Brain microvascular endothelial cell (primary cell): Measurements from ENCODE around the gene CFB.

Experiments
- DNase-seq: peaks from one replicate; pipeline ENCODE4 v3.0.0-alpha.2; 2020
- H3K27ac ChIP-seq: fragments of 250-450 bp; sonication (Bioruptor Pico); 2 replicates; pipeline ENCODE4 v1.5.1; 2020; ENCODE audit warnings: mild to moderate bottlenecking, moderate library complexity
- H3K27me3 ChIP-seq: fragments of 250-450 bp; sonication (Bioruptor Pico); replicated peaks from 2 replicates; pipeline ENCODE4 v1.5.1; 2020; ENCODE audit warnings: mild to moderate bottlenecking
- H3K36me3 ChIP-seq: fragments of 250-450 bp; sonication (Bioruptor Pico); replicated peaks from 2 replicates; pipeline ENCODE4 v1.5.1; 2020; ENCODE audit warnings: mild to moderate bottlenecking
- H3K4me3 ChIP-seq: 2 replicates; pipeline ENCODE4 v1.5.1; 2011; ENCODE audit warnings: low read depth, mild to moderate bottlenecking, control low read depth, low read length, moderate library complexity
- CTCF ChIP-seq: IDR thresholded peaks from 2 replicates; pipeline ENCODE4 v1.5.1; 2011; ENCODE audit warnings: low read depth, mild to moderate bottlenecking, moderate library complexity, low read length, control low read depth, inconsistent platforms; ENCODE audit errors: missing control alignments
- in situ Hi-C: cut with HindIII; loops from 2 replicates; pipeline ENCODE4 v1.10.0; 2017; ENCODE audit warnings: low sequenced_read_pairs, low pct_ligation_motif_present

The CFB gene

GRCh38 chr6:31956796-31957195, 10.9 kb downstream of the CFB start:
- in situ Hi-C loops: no loop called here
- DNase-seq: no peak
- no peaks in the 10 kb centered on the region for H3K27me3 ChIP-seq
- H3K36me3 ChIP-seq: peaks cover 50% of the 10 kb centered on the region
- no peak for TF ChIP-seq CTCF
- H3K4me3 ChIP-seq: no peak overlapping the region
- no peak overlapping the region for H3K27ac ChIP-seq

GRCh38 chr6:31958412-31958740, 12.5 kb downstream of the CFB start:
- in situ Hi-C loops: no loop called here
- peak overlapping the region; percentile 51 for H3K27ac ChIP-seq
- DNase-seq: no peak
- peak overlapping the region; percentile 100 for H3K4me3 ChIP-seq
- peaks cover 50% of the 10 kb centered on the region for H3K36me3 ChIP-seq
- H3K27me3 ChIP-seq: no peaks in the 10 kb centered on the region
- no peak for TF ChIP-seq CTCF

- peaks cover 47% of the 10 kb centered on the region for H3K36me3 ChIP-seq
- no peak for TF ChIP-seq CTCF
- in situ Hi-C loops: no loop called here
- no peaks in the 10 kb centered on the region for H3K27me3 ChIP-seq
- H3K27ac ChIP-seq: peak within 1 kb of the TSS; percentile 51
- peak; percentile 97 for DNase-seq
- peak within 1 kb of the TSS; percentile 100 for H3K4me3 ChIP-seq
Observed at GRCh38 chr6:31958741-31959739, 13.1 kb downstream of the CFB start, which contains the start of the genes NELFE and SKIC2. Gene NELFE, minus strand, starts transcription at chr6:31958971. Its CDS starts 525 bp downstream, at chr6:31958446. Gene SKIC2, plus strand, starts transcription at chr6:31959175. Its CDS starts 18 bp downstream, at chr6:31959193.

GRCh38 chr6:31961616-31962015, 15.7 kb downstream of the CFB start:
- TF ChIP-seq CTCF: no peak
- Histone ChIP-seq H3K27me3 (no peaks in the 10 kb centered on the region), H3K4me3 (no peak overlapping the region), H3K36me3 (peaks cover 47% of the 10 kb centered on the region), H3K27ac (no peak overlapping the region)
- in situ Hi-C loops: no loop called here
- no peak for DNase-seq

- peaks cover 69% of the 10 kb centered on the region for H3K36me3 ChIP-seq
- in situ Hi-C loops: no loop called here
- no peak overlapping the region for H3K4me3 ChIP-seq
- no peaks in the 10 kb centered on the region for H3K27me3 ChIP-seq
- no peak overlapping the region for H3K27ac ChIP-seq
- TF ChIP-seq CTCF: no peak
- DNase-seq: no peak
Observed at GRCh38 chr6:31963921-31964320, 18.0 kb downstream of the CFB start.

- no peak overlapping the region for H3K4me3 ChIP-seq
- DNase-seq: no peak
- H3K27ac ChIP-seq: no peak overlapping the region
- in situ Hi-C loops: no loop called here
- peaks cover 79% of the 10 kb centered on the region for H3K36me3 ChIP-seq
- no peaks in the 10 kb centered on the region for H3K27me3 ChIP-seq
- no peak for TF ChIP-seq CTCF
Observed at GRCh38 chr6:31965700-31966099, 19.8 kb downstream of the CFB start.
